Stimulated activated CD8-positive, alpha-beta memory T cell treated with anti-CD3 and anti-CD28 coated beads, Interleukin-12 subunit alpha, Interleukin-12 subunit beta, amount 100 ng/mL, for 4 hours (primary cell): Measurements from ENCODE around the gene HOXC13.

Source experiments
- DNase-seq: peaks from one replicate; pipeline ENCODE4 v3.0.0-alpha.2; 2020; ENCODE audit warnings: low read depth

HOXC13 gene

DNA sequence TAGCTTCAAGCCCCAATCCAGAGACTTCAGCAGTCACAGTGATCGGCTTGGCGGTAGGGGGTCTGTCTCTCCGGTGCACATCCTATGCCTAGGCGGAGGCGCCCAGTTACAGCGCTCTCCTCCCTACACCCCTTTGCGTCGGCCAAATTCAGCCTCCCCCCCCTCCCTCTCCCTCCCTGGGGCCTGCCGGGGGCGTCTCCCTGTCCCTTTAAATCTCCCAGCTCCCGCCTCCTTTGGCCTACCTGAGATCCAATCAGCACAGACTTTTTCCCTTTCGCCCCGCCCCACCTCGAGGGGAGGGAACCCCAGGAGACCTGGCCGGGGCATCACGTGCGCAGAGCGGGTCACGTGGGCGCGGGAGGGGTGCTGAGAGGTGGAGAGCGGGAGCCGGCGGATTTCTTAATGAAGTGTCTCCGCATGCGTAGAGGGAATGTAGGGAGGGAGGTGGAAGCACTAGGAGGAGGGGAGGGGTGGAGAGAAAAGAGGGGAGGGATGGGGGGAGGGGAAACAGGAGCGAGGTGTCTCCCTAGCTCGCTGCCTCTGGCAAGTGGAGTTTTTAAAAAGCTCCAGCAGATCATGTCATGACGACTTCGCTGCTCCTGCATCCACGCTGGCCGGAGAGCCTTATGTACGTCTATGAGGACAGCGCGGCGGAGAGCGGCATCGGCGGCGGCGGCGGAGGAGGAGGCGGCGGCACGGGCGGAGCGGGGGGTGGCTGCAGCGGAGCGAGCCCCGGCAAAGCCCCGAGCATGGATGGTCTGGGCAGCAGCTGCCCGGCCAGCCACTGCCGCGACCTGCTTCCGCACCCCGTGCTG lies at the start of gene HOXC13:
Gene HOXC13, plus strand, starts transcription at position 506 of the 815 bp plus-strand sequence. Its CDS starts 76 bp downstream, at position 582.
- DNase-seq = peak; percentile 10

- DNase-seq = no peak
These were observed 48.5 kb upstream of the HOXC13 start for GRCh38 chr12:53890081-53890480.

- no peak for DNase-seq
These were observed 45.8 kb upstream of the HOXC13 start for GRCh38 chr12:53892762-53893395.

DNA sequence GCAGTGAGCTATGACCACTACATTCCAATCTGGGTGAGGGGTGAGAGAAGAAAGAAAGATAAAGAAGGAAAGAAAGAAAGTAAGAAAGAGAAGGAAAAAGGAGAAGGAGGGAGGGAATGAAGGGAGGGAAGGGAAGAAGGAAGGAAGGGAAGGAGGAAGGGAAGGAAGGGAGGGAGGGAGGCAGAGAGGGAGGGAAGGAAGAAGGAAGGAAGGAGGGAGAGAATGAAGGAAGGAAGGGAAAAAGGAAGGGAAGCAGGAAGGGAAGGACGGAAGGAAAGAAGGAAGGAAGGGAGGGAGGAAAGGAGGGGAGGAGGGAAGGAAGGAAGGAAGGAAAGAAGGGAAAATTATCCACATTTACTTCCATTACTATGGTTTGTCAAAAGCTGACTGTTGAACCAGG lies 39.4 kb upstream of the HOXC13 start:
- DNase-seq = no peak

DNA sequence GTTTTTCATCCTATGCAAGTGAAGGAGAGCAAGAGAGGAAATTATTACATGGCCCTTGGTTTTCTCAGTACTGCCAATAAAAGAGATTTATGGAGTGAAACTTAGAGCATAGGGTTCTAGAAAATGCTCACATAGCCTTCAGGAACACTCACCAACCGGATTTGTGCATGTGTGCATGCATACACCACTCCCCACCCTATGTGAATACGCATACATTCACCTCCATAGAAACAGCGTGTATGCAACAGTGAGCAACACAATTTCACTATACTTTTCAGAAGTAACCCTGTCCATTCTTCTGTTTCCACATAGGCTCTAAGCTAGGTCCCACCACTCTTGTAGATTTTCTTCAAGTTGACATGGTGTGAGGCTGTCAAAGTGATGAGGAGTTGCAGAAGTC lies 31.5 kb upstream of the HOXC13 start:
- no peak for DNase-seq

DNA sequence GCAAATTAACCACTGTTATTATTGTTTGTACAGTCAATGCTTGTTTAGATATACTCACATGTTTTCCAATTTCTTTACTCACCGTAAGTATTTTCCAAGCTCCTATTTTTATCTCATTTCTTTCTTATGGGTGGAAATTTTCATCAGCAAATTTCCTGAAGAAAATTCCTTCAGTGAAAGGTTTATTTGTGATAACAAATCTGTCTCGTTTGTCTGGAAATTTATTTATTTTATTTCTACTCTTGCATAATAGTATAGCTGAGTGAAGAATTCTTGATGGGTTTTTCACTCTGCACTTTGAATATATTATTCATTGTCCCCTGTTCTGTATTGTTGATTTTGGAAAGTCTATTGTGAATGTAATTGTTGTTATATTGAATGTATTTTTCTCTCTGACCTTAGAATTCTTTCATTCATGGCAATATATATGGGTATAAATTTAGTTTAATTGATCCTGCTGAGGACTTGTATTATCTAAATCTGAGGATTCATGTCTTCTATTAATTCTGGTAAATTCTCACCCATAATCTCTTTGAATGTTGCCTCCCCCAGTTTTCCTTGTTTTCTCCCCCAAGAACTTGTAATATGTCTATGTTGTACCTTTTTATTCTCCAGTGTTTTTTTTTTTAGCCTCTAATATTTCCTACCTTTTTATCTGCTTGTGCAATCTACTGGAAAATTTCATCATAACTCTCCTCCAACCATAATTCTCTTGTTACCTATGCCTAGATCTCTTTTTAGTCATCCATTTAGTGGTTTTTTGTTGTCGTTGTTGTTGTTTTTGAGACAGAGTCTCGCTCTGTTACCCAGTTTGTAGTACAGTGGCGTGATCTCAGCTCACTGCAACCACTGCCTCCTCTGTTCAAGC lies 21.6 kb upstream of the HOXC13 start:
- DNase-seq = no peak

DNA sequence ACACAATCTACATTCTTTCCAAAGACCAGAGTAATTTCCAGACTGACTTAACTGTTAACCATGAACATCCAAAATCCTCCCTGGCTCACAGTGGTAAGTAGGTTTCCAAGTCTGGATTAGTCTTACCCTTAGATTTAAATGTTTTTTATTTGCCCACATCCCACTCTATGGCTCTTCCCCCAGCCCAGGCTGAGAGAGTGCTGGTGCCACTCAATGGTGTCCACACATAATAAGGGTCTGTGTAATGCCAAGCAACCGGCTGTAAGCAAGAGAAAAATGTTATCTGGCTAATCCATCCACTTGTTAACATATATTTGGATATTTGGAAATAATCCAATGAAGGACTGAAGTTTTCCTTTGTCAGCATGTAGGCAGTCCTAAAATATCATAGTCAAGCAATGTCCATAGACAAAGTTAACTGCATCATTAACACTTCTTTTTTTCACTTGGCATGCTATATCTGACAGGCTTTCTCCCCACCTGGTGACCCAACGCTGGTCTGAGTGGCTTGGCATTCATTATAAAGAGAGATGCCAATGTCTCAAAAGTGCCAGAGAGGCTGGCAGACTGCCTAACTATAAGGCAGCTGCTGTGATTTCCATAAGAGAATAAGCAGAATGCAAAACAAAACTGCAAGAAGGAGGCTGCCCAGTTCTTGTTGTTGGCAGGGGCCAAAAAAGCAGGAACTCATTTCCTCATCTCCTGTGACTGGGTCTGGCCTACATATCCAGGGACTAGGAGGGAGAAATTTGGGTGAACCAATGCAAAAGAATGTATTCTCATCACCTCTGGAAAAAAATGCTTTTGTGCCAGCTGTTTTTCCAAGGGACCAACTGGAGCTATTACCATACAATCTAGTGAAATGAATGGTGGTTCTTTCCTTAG lies 13.9 kb upstream of the HOXC13 start:
- DNase-seq = no peak

DNA sequence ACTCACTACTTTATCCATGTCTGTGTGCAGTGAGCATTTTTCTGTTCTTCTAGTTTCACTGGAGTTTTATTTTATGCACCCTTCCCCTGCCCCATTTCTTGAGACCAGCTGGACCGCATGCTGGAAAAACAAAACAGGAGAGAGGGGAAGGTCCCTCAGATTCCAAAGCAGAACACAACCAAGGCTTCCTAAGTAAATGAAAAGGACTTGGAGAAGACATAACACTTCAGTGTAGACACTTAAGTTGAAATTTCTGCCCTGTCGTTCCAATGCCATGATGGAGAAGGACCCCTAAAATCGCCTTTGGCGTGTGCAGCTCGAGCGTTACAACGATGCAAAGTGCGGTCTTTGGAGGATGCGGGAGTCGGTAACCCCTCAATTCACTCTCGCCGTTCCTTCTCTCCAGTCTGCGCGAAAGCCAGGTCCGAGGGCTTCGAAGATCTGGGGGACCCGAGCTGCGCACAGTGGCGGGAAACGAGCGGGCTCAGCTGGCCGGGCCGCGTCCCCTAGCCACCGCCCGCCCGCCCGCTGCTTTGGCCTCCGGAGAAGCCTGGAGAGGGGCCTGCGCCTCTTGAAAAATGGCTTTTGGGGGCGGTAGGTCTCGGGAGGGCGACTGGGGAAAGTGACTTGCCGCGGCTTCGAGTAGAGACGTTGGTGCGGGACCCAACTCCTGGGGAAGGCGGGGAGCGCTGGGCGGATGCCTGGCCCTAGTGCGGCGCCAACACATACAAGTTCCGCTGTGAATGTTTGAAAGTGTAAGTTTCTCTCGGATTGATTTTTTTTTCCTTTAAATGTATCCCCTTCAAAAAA lies 11.2 kb upstream of the HOXC13 start:
- no peak for DNase-seq

DNA sequence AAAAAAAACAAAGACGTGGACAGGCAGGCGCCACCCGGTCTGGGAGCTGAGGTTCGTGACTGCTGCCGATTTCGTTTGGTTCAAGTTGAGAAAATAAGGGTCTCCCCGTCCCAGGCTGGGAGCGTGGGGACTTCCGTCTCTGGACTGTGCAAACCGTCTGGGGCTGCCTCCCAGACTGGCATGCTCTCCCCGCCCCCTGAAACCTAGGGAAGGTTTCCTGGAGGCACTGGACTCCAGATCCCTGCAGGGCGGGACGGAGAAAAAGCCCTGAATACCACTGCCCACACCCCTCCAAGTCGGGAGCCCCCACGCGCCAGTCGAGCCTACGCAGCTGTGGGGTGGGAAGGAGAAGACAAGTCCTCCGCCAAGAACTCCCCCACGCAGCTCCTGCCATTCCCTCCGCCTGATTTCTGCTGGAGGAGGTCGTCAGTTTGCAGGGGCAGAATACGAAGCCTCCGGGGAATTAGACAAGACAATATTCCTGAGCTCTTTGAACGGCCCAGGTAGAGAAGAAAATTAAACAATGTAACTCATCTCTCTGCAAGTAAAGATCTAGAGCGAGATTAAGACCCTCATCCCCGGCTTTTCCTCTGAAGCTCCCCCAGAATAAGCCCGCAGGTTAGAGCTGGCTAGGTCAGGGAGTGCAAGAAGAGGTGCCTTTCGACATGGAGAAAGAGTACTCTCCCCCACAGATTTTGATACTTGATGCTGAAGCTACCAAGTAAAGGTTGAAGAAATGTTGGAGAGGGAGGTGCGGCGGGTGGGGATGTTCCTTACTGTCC lies 10.4 kb upstream of the HOXC13 start:
- no peak for DNase-seq

DNA sequence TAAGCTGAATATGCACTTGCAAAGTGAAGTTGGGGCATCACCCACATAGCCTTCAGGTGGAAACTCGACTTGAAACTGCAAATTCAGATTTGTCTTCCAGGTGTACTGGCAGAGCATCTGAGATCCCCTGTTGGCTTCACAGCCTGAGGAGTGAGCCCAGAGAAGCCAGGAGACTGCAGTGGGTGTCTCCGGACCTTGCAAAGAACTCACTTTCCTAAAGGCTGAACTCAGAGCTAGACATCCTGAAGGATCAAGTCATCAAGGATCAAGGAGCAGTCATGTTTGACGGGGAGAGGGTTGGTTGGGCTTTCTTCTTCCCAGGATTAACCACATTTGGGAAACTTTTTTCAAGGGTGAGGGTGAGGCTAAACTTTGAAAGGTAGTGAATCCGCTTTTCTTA lies 9.1 kb upstream of the HOXC13 start:
- DNase-seq = no peak

DNA sequence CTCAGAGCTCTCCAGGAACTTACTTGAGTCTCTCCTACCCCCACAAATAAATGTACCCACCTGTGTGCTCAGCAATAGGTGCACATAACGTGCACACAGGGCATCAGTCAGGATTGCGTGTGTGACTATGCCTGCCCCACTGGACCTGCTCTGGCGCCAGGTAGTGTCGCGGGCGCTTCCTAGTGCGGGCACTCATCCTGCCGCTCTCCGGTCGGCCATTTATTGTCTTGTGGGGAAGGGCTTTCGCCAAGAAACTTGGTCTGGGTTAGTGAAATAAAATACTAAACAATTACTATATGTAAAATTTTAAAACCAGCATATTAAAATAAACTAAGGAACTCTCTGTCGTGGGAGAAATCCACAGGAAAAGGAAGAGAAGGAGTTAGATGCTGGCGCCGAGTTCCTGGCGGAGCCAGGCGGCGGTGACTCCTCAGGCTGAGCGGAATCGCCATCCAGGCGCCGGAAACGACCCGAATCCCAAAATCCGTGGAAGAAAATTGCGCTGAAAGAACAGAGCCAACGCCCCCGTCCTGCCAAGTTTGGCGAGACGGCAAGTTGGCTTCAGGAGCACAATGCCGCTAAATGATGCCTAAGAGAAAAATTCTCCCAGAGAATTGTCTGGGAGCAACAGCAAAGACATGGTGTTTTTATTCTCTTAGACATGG lies 7.9 kb upstream of the HOXC13 start:
- no peak for DNase-seq

DNA sequence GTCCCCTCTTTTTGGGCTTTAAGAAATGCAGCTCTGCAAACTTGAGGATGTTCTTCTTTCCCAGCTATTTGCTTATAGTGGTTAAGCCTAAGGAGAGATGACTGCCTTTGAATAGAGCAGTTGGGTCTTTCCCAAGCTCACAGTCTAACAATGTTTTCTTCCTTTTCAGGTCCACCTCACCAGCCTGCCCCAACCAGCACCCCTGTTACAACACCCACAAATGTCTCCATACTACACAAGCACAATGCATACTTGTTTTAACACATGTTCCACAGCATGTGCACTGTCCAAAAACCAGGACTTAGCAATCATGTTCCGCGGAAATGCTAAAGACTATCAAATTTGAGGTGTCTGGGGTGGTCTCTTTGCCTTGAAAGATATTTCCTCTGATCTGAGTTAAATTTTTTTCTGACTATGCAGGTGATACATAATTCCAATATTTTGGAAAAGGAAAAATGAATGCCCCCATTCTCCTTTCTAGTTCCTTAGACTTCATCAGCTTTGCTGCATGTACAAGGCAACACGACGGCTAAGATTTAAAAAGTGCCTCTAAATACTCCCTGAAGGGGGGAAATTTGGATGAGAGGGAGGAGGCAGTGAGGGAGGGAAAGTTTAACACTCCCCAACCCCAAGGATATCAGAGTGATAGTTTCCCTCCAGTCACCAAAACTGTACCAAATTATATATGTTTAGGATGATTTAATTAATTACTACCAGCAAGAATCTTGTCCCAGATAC lies 6.6 kb upstream of the HOXC13 start:
- DNase-seq = no peak

GRCh38 chr12:53932915-53933314 lies 5.7 kb upstream of the HOXC13 start:
- no peak for DNase-seq

- DNase-seq = no peak
These were observed 3.0 kb upstream of the HOXC13 start for GRCh38 chr12:53935383-53936341.

GRCh38 chr12:53937099-53937498 lies 1.5 kb upstream of the HOXC13 start:
- DNase-seq = no peak

DNA sequence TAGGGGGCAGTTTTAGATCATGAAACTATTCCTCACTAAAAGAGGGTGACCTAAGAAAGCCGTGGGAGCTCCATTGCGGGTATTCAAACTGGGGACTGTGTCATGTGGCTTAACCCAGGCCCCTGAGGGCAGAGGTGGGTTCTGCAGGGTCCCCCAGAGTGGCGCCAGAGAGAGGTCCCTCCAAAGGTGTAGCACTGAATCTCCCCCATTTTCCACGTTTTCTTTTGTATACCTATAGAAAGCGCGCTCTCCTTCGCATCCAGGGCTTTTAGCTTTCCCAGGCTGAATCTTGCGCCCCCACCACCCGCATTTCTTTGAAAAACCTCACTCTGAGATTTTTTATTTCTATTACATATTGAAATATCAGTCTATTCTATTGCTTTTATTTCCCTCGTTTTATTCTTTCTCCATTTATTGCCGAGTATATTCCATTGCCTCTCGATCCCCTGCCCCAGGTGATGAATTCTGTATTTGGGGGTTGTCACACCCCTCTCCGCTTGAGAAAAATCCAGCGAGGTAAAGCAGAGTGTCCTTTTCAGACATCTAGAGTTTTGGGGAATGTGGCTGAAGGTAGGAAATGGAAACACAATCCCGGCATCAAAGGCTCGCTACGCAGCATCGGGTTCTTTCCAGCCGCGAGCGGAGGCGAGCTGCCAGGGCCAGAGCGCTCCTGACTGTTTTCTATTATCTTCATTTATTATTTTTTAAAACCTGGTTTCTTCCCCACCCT lies 870 bp upstream of the HOXC13 start:
- no peak for DNase-seq
